Glutamatergic neuron (in vitro differentiated cells): ENCODE data around the gene RALGAPB. TPM values are rescaled to one million over a fixed set of nuclear protein-coding genes. Genes with fewer than 3 reads are reported as not detected.
"Not testable (repeated sequence)": the region's sequence is repeated elsewhere in the genome, so short reads cannot be mapped to it uniquely, and the experiment has no call there.

Experiments used
- DNase-seq: peaks from one replicate; pipeline ENCODE4 v3.0.0; 2022
- H3K27ac Mint-ChIP-seq: one replicate; pipeline ENCODE4 v1.8.0; 2020; ENCODE audit warnings: mild to moderate bottlenecking, mixed read lengths, inconsistent platforms; ENCODE audit not compliant: unreplicated experiment
- H3K27me3 Mint-ChIP-seq: one replicate; pipeline ENCODE4 v1.8.0; 2020; ENCODE audit warnings: mild to moderate bottlenecking, moderate library complexity, mixed read lengths, inconsistent platforms; ENCODE audit not compliant: unreplicated experiment
- H3K36me3 Mint-ChIP-seq: one replicate; pipeline ENCODE4 v1.8.0; 2020; ENCODE audit warnings: mild to moderate bottlenecking, mixed read lengths, inconsistent platforms; ENCODE audit not compliant: unreplicated experiment
- H3K4me1 Mint-ChIP-seq: one replicate; pipeline ENCODE4 v1.8.0; 2020; ENCODE audit warnings: mild to moderate bottlenecking, low read depth, mixed read lengths, inconsistent platforms; ENCODE audit not compliant: unreplicated experiment
- H3K4me3 Mint-ChIP-seq: one replicate; pipeline ENCODE4 v1.8.0; 2020; ENCODE audit warnings: mild to moderate bottlenecking, mixed read lengths, inconsistent platforms; ENCODE audit not compliant: unreplicated experiment
- H3K9me3 Mint-ChIP-seq: one replicate; pipeline ENCODE4 v1.8.0; 2020; ENCODE audit warnings: mild to moderate bottlenecking, moderate library complexity, mixed read lengths, inconsistent platforms; ENCODE audit not compliant: unreplicated experiment
- CTCF ChIP-seq: fragments of 200-600 bp; sonication (generic); IDR thresholded peaks from one replicate; pipeline ENCODE4 v1.5.0; 2021; ENCODE audit not compliant: partially characterized antibody, unreplicated experiment
- total RNA-seq: library from RNA; stranded (reverse); fragmentation: NEBNext Ultra II Directional; extraction: Animal tissue kit (Norgen Biotek cat#: 25700); gene quantifications from one replicate; pipeline ENCODE4 v1.2.1, GENCODE V29; 2021; ENCODE audit not compliant: unreplicated experiment

The RALGAPB gene
- total RNA-seq, 1 donor from 2014 or later: 54.6 TPM

GRCh38 chr20:38427655-38428023 is 45.0 kb upstream of the RALGAPB start:
- DNase-seq: no peak
- peaks cover 10% of the 10 kb centered on the region for H3K4me1 Mint-ChIP-seq
- no peak for TF ChIP-seq CTCF
- H3K4me3 Mint-ChIP-seq: no peak overlapping the region
- peaks cover 2% of the 10 kb centered on the region for H3K9me3 Mint-ChIP-seq
- peaks cover 5% of the 10 kb centered on the region for H3K27me3 Mint-ChIP-seq
- H3K27ac Mint-ChIP-seq: no peak overlapping the region
- H3K36me3 Mint-ChIP-seq: peaks cover 18% of the 10 kb centered on the region

- H3K9me3 Mint-ChIP-seq: peaks cover 2% of the 10 kb centered on the region
- H3K27me3 Mint-ChIP-seq: peaks cover 4% of the 10 kb centered on the region
- H3K4me1 Mint-ChIP-seq: peaks cover 12% of the 10 kb centered on the region
- no peak for DNase-seq
- no peak overlapping the region for H3K4me3 Mint-ChIP-seq
- H3K27ac Mint-ChIP-seq: no peak overlapping the region
- no peak for TF ChIP-seq CTCF
- H3K36me3 Mint-ChIP-seq: peaks cover 18% of the 10 kb centered on the region
These were observed 43.8 kb upstream of the RALGAPB start for GRCh38 chr20:38428800-38429199.

GRCh38 chr20:38429301-38429700 is 43.3 kb upstream of the RALGAPB start:
- Mint-ChIP-seq H3K4me1 (peaks cover 12% of the 10 kb centered on the region), H3K27me3 (peaks cover 6% of the 10 kb centered on the region), H3K9me3 (peaks cover 2% of the 10 kb centered on the region), H3K4me3 (no peak overlapping the region), H3K36me3 (peaks cover 18% of the 10 kb centered on the region), H3K27ac (no peak overlapping the region)
- no peak for TF ChIP-seq CTCF
- DNase-seq: no peak

- peaks cover 5% of the 10 kb centered on the region for H3K9me3 Mint-ChIP-seq
- peaks cover 18% of the 10 kb centered on the region for H3K36me3 Mint-ChIP-seq
- peaks cover 6% of the 10 kb centered on the region for H3K27me3 Mint-ChIP-seq
- TF ChIP-seq CTCF: no peak
- DNase-seq: no peak
- no peak overlapping the region for H3K4me3 Mint-ChIP-seq
- peaks cover 12% of the 10 kb centered on the region for H3K4me1 Mint-ChIP-seq
- H3K27ac Mint-ChIP-seq: no peak overlapping the region
These were observed 41.8 kb upstream of the RALGAPB start for GRCh38 chr20:38430679-38431325.

- TF ChIP-seq CTCF: no peak
- no peak for DNase-seq
- H3K4me1 Mint-ChIP-seq: peaks cover 12% of the 10 kb centered on the region
- H3K36me3 Mint-ChIP-seq: peaks cover 21% of the 10 kb centered on the region
- H3K27ac Mint-ChIP-seq: no peak overlapping the region
- H3K4me3 Mint-ChIP-seq: no peak overlapping the region
- peaks cover 5% of the 10 kb centered on the region for H3K9me3 Mint-ChIP-seq
- peaks cover 6% of the 10 kb centered on the region for H3K27me3 Mint-ChIP-seq
These were observed 40.4 kb upstream of the RALGAPB start for GRCh38 chr20:38432292-38432691.

- not testable (repeated sequence) for H3K27ac Mint-ChIP-seq, H3K9me3 Mint-ChIP-seq, H3K4me3 Mint-ChIP-seq, H3K27me3 Mint-ChIP-seq, DNase-seq
- peaks cover 21% of the 10 kb centered on the region for H3K36me3 Mint-ChIP-seq
- peaks cover 10% of the 10 kb centered on the region for H3K4me1 Mint-ChIP-seq
These were observed 39.8 kb upstream of the RALGAPB start for GRCh38 chr20:38432870-38433269.
